Activated T-helper 1 cell treated with Interleukin-2 at 50 U/mL for 16 hours (primary cell): Measurements from ENCODE around the gene UNC13B.

Experiments
- DNase-seq: peaks from one replicate; pipeline ENCODE4 v3.0.0-alpha.2; 2020; ENCODE audit warnings: low read depth

Gene UNC13B

DNA sequence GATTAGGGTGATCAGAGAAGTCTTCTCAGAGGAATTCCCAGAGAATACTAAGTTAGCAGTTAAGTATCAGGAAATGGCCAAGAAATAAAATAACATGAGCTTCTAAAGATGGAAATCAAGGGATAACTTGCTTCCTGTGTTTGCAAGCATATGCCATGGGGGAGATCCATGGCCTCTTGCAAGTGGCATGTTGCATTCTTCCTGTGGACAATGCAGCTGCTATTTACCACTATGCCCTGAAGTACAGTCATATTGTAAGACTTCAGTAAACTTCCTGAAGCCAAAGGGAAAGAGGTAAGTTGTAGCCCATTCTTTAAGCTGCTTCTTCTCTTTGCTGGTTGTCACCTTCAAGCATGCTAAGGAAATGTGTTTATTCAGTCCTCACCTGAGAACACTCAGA is 173.4 kb downstream of the UNC13B start:
- DNase-seq: no peak

DNA sequence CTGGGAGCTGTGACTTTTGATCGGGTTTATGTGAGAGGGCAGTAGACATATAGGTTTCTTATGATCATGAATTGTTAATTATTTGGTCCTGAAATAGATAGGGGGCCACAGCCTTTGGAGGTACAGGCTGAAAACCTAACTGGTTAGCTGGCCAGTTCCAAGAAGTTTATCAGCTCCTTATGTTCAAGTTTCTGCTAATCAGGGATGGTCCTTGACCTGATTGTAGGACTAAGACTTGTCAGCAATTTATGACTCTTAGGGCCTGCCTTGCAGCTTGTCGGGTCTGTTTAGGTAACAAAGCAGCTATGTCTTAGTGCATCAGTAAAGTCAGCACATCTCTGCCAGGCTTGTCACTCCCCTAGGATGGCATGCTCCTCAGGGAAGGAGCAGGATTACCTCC is 176.3 kb downstream of the UNC13B start:
- DNase-seq: no peak

GRCh38 chr9:35338561-35339274 is 176.9 kb downstream of the UNC13B start:
- DNase-seq: no peak

GRCh38 chr9:35340046-35340445 is 178.2 kb downstream of the UNC13B start:
- DNase-seq: no peak

DNA sequence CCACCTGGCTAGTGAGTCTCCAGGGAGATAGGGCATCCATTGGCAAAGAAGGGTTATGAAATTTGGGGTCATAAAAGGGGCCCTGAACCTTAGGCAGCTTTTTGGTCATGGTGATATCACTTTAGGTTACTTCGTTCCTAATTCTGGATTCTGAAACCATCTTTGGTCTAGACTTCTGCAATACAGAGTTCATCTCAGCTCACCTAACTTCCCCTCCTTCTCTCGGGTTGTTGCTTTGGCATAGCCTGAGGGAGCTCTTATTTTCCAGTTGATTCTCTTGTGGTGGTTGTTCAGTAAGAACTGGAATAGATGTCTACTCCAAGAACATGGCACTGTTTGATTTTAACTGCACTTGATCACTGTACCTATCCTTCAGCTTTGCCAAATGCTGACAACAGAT is 179.2 kb downstream of the UNC13B start:
- DNase-seq: no peak

DNA sequence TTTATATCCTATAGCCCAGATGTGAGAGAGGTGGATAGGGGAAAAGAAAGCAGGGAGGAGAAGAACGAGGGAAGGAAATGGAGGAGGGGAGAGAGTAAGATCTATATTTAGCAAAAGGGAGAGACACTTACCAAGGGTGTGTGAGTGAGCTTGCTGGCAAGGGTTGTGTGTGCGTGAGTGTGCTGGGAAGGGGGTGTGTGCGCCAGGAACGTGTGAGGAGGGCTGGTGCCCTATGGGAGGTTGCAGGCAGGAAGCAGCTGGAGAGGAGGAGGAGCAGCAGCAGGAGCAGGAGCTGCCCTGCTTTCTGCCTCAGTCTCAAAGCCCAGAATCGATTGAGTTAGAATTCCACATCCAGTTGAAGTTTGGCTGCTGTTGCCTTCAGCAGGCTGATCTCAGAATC is 179.8 kb downstream of the UNC13B start:
- DNase-seq: no peak

DNA sequence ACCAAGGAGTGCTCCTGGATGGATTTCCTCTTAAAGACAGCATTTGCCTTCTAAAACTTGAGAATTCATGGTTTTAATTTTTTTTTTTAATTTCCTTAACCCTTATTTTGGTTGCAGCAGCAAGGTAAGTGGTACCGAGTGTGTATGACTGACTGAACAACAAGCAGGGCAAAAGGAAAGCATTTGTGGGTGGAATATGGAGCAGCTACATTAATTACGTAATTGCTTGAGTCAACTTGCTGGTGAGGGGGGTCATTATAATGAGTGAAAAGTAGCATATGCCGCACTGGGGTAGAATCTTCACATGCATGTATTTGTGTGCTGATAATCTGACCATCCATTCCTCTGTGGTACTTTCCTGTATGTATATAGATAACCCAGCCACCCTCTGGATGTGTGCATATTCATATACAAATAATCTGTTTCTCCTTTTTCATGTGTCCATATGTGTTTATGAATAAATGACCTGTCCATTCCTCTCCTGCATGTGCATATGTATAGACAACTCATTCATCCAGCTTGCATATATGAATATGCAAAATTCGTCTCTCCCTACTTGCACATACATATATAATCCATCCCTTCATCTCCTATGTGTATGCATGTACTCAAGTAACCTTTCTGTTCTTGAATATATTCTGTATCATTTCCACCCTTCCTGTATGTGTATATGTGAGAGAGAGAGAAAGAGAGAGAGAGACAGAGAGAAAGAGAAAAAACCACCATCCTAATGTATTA is 180.6 kb downstream of the UNC13B start:
- DNase-seq: no peak

- no peak for DNase-seq
Observed at GRCh38 chr9:35348109-35348508, 186.3 kb downstream of the UNC13B start.

DNA sequence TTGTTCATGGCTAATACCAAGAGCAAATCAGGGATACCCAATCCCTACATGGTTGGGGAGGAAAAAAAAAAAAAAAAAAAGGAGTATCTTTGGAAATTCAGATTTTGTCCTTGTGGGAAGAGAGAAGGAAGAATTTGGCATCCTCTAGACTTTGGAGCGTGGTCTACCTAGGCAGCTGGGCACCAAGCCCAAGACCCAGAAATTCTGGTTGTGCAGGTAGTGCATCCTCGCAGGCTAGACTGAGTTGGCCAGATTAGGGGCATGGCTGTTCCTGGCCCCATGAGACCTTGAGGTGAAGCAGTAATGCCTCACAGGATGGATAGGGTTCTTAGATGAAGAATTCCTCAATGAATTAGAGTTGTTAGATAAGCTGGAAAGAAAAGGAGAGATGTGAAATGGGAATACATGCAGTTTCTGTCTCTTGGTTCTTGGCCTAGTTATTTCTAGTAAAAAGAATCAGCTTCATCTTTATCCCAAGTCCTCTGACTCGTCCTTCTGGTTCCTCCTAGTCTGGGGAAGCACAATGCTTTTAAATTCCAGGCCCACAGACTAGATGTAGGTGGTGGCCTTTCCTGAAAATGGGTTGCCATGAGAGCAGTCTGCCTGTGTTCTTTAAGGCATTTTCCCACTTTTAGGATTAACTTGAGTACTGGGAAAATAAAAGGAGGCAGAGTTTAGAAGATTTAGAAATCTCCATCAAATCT is 187.6 kb downstream of the UNC13B start:
- no peak for DNase-seq

- no peak for DNase-seq
Observed at GRCh38 chr9:35350212-35350611, 188.4 kb downstream of the UNC13B start.

DNA sequence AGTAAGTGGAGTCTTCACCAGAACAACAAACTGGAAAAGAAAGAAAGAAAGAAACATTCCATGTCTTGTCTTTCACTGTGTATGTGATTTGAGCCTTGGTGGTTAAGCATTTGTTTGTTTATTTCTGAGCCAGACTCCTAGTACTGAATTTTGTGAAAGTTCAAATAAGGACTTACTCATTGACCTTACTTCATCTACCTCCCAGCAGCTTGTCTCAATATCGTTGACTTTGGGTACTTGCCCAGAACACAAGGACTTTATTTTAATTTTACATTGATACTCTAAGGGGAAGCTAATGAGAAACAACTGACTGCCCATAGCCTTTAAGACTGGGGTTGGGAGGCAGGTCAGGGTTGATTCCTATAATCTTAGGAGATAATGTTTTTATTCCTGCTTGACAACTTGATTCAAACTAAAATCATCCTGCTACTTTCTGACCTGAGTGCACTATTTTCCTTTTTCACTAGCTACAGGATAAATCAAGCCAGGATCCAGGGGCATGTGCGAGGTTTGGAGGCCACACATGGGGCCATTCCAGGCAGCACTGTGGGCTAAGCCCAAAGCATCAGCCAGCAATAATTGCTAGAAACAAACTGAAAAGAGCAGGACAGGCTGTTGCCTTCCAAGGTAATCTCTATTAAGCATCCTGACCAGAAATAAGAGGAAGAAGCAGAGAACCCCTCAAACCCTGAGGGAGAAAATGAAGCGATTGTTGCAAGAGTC is 189.2 kb downstream of the UNC13B start:
- no peak for DNase-seq

DNA sequence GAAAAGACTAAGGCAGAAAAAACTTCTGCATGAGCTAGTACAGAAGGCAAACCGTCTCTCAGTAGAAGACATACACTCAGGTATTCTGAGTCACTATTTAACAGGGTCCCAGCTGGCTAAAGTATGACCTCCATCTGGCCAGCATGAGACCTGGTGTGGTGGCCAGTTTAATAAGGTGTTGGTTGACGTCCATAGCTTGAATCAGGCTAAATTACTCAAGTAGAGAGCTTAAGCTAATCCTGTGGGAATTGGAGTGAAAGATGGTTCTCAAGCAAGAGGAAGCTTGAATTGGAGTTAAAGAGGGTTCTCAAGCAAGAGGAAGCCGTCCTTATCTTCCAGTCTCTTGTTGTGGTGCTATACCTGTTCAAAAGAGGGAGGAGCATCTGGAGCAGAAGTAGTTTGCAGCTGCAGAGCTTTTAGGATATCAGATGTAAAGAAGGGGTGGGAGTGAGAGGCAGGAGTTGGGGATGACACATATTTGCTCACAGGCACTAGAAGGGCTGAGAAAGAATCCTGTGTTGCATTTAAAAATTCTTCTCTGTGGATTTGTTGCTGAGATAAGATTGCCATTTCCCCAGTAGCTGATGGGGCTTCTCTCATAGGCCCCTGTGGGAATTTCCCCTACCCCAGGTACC is 192.0 kb downstream of the UNC13B start:
- DNase-seq: no peak

DNA sequence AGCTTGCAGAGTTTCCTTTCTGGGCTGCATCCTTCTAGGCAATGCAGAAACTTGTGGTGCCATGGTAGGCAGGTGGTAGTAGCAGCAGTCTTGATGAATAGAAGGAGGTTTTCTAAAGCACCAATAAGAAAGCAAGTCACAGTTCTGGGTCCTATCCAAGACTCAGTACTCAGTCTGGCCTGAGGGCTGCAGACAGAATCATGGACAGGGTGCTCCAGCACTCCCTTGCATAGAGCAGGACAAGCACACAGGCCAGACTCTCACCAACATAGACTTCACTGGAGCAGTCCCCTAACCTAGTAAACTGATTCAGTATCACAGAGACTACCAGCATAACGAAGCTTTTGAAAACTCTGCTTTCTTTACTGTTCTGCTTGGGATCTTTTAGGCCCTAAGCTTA is 194.1 kb downstream of the UNC13B start:
- no peak for DNase-seq

- no peak for DNase-seq
Observed at GRCh38 chr9:35357116-35357515, 195.3 kb downstream of the UNC13B start.

DNA sequence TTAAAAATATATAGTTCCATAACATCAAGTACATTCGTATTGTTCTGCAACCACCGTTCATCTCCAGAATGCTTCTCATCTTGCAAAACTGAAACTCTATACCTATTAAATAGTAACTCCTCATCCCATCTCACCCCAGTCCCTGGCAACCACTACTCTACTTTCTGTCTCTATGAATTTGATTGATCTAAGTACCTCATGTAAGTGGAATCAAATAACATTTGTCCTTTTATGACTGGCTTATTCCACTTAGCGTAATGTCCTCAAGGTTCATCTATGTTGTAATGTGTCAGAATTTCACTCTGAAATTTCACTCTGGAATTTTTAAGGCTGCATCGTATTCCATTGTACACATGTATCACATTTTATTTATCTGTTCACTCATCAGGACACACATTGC is 196.0 kb downstream of the UNC13B start:
- DNase-seq: no peak

DNA sequence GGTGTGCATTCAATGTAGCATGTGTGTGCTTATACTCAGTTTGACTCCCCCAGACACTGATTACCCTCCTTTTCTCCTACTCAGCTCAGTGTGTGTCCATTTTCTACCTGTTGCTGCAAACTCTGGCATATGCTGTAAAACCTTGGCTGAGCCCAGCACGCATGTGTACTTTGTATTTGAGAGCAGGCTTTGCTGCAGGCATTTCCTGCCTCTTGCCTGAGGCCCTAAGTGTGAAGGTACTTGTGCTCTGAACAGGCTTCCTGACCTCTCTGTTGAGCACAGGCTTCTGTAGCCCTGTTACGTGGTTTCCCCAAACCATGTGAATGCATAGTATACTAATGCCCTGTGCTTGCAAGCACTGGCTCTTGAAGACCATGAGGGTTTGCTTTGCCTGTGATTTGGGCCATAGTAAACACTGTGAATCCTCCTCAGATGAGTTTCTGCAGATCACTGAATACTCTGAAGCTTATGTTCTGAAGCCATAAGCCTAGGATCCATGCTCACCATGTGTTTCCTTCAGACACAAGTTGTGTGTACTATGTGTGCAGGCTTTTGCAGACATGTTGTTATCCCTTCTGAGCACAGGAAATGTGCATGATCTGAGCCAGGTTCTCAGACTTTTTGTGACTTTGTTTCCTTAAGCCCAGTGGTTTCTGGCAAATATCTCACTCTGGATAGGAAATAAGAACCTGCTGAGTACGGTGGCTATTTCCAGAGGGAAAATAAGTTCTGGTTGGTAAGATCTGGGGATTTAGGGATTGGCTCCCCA is 203.2 kb downstream of the UNC13B start:
- no peak for DNase-seq

DNA sequence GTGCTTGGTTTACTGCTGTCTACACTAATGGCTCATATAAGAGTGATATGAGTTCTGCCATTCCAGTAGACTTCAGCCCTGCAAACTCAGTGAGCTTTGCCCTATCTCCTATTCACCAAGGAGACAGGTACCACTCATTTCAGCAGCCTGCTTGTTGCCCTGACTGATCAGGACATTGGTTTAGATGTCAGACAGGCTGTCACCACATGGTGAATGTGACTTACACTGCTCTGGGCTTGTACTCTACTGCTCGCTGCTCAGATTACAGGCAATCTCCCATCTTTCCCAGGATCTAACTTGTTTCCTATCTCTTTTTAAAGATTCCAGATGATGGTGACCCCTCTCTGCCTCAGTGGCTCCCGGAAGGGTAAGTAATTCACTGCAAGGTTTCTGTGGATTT is 204.8 kb downstream of the UNC13B start:
- no peak for DNase-seq

- no peak for DNase-seq
Observed at GRCh38 chr9:35367451-35367850, 205.6 kb downstream of the UNC13B start.

- DNase-seq: no peak
Observed at GRCh38 chr9:35370241-35370640, 208.4 kb downstream of the UNC13B start.

- no peak for DNase-seq
Observed at GRCh38 chr9:35374436-35374835, 212.6 kb downstream of the UNC13B start.

GRCh38 chr9:35374910-35375309 is 213.1 kb downstream of the UNC13B start:
- no peak for DNase-seq
